Lower leg skin (tissue), 4 donors: Measurements from ENCODE around the gene FRAS1. TPM values are rescaled to one million over a fixed set of nuclear protein-coding genes. Genes with fewer than 3 reads are reported as not detected.
"Not testable (repeated sequence)": the region's sequence is repeated elsewhere in the genome, so short reads cannot be mapped to it uniquely, and the experiment has no call there.

Experiments used
- DNase-seq, 2 donors: peaks; one replicate each; pipeline ENCODE4 v3.0.0-alpha.2; 2019; ENCODE audit warnings: low spot score in 2 of 2
- H3K4me3 ChIP-seq: fragments of 200-600 bp; sonication (generic); 2 replicates; pipeline ENCODE4 v1.5.1; 2017; ENCODE audit warnings: mild to moderate bottlenecking, low read depth; ENCODE audit not compliant: poor library complexity, severe bottlenecking
- POLR2A ChIP-seq, 2 donors: fragments of 450-650 bp; IDR thresholded peaks; one replicate each; pipeline ENCODE4 v1.6.1; 2016 to 2017; ENCODE audit warnings: antibody characterized with exemption in 2 of 2, mild to moderate bottlenecking in 1 of 2, moderate library complexity in 1 of 2
- WGBS, 2 donors: methylation state at CpG; one replicate each; pipeline ENCODE4 v1.1.5; 2018; 5-methylcytosine and 5-hydroxymethylcytosine counted together
- intact Hi-C: fragments of 100-400 bp; cut with DNase I; formaldehyde crosslinking; loops from one replicate; pipeline ENCODE4 v1.15.0; 2023; ENCODE audit warnings: low total_unique reads
- total RNA-seq, 4 donors: library from RNA; depleted of rRNA; stranded (reverse); fragments of >200 nt; gene quantifications; one replicate each; pipeline ENCODE4 v1.1.0, GENCODE V29; 2016
- TF ChIP-seq, protein P1 (sequence below), 3 donors: fragments of 450-650 bp; IDR thresholded peaks; one replicate each; pipeline ENCODE4 v1.5.1; 2016; ENCODE audit warnings: antibody characterized with exemption in 3 of 3, mild to moderate bottlenecking in 3 of 3, moderate library complexity in 2 of 3

Gene FRAS1
- total RNA-seq, 4 donors from 2014 or later, result 0.83 to 5.3 (median 3.0) TPM

DNA sequence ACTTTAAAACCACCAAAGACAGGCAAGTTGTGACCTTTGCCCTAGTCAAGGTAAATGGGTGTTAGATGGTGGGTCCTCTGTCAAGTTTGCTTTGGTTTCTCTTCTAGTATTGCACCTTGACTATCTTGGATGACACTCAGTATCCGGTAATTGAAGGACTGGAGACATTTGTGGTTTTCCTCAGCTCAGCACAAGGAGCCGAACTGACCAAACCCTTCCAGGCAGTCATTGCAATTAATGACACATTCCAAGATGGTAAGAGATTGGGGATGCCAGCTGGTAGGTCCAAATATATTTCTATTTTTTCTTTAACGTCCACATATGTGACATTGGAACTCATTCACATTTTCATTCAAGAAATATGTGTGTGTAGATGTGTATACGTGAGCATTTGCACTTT lies 425.2 kb downstream of the FRAS1 start:
- no peak for DNase-seq
- H3K4me3 ChIP-seq, result no peak overlapping the region
- 71 to 89% methylated on average over 4 of the region's 4 CpGs for WGBS, 2 donors
- no peak for TF ChIP-seq POLR2A (IDR thresholded peaks at IDR 0.05)
- TF ChIP-seq, protein P1, sequence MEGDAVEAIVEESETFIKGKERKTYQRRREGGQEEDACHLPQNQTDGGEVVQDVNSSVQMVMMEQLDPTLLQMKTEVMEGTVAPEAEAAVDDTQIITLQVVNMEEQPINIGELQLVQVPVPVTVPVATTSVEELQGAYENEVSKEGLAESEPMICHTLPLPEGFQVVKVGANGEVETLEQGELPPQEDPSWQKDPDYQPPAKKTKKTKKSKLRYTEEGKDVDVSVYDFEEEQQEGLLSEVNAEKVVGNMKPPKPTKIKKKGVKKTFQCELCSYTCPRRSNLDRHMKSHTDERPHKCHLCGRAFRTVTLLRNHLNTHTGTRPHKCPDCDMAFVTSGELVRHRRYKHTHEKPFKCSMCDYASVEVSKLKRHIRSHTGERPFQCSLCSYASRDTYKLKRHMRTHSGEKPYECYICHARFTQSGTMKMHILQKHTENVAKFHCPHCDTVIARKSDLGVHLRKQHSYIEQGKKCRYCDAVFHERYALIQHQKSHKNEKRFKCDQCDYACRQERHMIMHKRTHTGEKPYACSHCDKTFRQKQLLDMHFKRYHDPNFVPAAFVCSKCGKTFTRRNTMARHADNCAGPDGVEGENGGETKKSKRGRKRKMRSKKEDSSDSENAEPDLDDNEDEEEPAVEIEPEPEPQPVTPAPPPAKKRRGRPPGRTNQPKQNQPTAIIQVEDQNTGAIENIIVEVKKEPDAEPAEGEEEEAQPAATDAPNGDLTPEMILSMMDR (IDR thresholded peaks at IDR 0.05), result no peak
- intact Hi-C loops, result no loop called here

- WGBS, 2 donors, result 76 to 78% methylated on average over 2 of the region's 2 CpGs
- TF ChIP-seq POLR2A (IDR thresholded peaks at IDR 0.05), result no peak
- TF ChIP-seq, protein P1 (IDR thresholded peaks at IDR 0.05), result no peak
- no peak for DNase-seq
- intact Hi-C loops, result no loop called here
- no peak overlapping the region for H3K4me3 ChIP-seq
These were observed 426.7 kb downstream of the FRAS1 start for GRCh38 chr4:78483811-78484210.

GRCh38 chr4:78484574-78484973 lies 427.5 kb downstream of the FRAS1 start:
- no peak for DNase-seq
- WGBS, 2 donors, result 74 to 77% methylated on average over 2 of the region's 2 CpGs
- no peak overlapping the region for H3K4me3 ChIP-seq
- intact Hi-C loops, result no loop called here
- TF ChIP-seq, protein P1 (IDR thresholded peaks at IDR 0.05), result no peak
- TF ChIP-seq POLR2A (IDR thresholded peaks at IDR 0.05), result no peak

DNA sequence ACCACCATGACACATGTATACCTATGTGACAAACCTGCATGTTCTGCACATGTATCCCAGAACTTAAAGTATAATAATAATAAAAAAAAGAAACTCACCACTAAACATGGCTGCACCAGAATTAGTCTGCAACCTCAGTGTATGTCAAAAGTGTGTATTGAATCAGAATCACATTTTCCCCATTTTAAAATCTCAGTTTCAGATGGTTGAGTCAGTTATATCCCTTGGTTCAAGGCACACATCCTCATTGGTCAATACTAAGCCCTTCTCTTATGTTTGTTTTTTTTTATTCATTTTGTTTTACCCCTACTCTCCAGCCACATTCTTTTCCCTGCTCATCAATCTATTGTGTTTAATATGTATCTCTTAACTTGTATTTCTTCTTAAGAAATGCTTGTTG lies 436.6 kb downstream of the FRAS1 start:
- TF ChIP-seq, protein P1 (IDR thresholded peaks at IDR 0.05), result no peak
- TF ChIP-seq POLR2A (IDR thresholded peaks at IDR 0.05), result no peak
- H3K4me3 ChIP-seq, result no peak overlapping the region
- intact Hi-C loops, result no loop called here
- no peak for DNase-seq

DNA sequence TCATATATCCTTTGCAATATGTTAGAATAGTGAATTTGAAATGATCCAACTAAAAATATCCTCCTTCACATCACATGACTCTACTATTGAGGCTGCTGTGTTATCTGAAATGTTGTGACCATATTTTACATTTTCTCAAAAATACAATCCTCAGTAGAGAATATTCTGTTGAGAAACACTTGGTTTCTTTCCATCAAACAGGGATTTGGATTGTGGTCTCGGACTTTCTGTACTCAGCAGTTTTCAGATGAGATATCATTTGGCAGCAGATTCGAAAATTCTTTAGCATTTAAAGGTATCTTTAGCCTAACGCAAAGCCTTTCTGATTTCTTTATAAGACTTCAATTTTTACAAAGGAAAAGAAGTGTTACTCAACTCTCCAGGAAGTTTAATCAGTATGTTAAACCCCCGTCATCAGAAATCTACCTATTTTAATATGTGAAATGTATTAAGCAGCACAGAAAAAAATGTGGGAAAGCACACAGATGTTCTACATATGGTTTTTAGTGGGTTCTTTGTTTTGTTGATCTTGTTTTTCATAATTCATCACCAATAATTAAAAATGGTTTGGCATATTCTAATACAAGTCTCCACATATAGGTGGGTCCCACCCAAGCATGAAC lies 439.0 kb downstream of the FRAS1 start:
- DNase-seq, result no peak
- 60 to 64% methylated on average over 4 of the region's 4 CpGs for WGBS, 2 donors
- intact Hi-C loops, result no loop called here

DNA sequence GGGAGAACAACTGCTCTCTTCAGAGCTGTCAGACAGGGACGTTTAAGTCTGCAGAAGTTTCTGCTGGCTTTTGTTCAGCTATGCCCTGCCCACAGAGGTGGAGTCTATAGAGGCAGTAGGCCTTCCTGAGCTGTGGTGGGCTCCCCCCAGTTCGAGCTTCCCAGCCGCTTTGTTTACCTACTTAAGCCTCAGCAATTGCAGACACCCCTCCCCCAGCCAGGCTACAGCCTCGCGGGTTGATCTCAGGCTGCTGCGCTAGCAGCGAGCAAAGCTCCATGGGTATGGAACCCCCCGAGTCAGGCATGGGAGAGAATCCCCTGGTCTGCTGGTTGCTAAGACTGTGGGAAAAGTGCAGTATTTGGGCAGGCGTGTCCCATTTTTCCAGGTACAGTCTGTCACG lies 449.1 kb downstream of the FRAS1 start:
- DNase-seq, intact Hi-C loops, H3K4me3 ChIP-seq: not testable (repeated sequence)
- 67 to 68% methylated on average over 10 of the region's 10 CpGs for WGBS, 2 donors

More for the DNA sequence above, 439.0 kb downstream of the FRAS1 start:
- TF ChIP-seq, protein P1 (IDR thresholded peaks at IDR 0.05), result no peak
- TF ChIP-seq POLR2A (IDR thresholded peaks at IDR 0.05), result no peak
- no peak overlapping the region for H3K4me3 ChIP-seq
